IMR-90 (cell line): ENCODE results near the gene TAX1BP1. TPM values are rescaled to one million over a fixed set of nuclear protein-coding genes. Genes with fewer than 3 reads are reported as not detected.

Experiments
- ATAC-seq: fragments of 200-7000 bp; cut with Tn5 transposase; 2 replicates; pipeline ENCODE4 v1.9.1; 2020; ENCODE audit warnings: low read depth, mild to moderate bottlenecking, moderate library complexity
- BruUV-seq: library from RNA; stranded (reverse); fragments of 400-500 nt; replicated peaks from 2 replicates; lab custom pipeline; 2021; lab: Mats Ljungman, UMichigan
- CTCF ChIA-PET: fragments of 300-600 bp; formaldehyde crosslinking; extraction: SDS; loops from one replicate; lab custom pipeline; 2021; ENCODE audit warnings: antibody characterized with exemption; lab: Yijun Ruan, JAX
- POLR2A ChIA-PET: fragments of 300-600 bp; sonication (Branson Sonifier 250); formaldehyde crosslinking; loops from one replicate; lab custom pipeline; 2022; ENCODE audit warnings: antibody characterized with exemption; ENCODE audit not compliant: unreplicated experiment; lab: Charles Lee
- DNase-seq: peaks from one replicate; pipeline ENCODE4 v3.0.0; 2013
- H2AFZ ChIP-seq: replicated peaks from 2 replicates; pipeline ENCODE3; 2013; ENCODE audit warnings: low read length, mild to moderate bottlenecking; ENCODE audit not compliant: poor library complexity
- H2AK5ac ChIP-seq: 2 replicates; pipeline ENCODE4 v1.6.1; 2013; ENCODE audit warnings: low read depth, low read length, inconsistent platforms
- H2AK9ac ChIP-seq: replicated peaks from 2 replicates; pipeline ENCODE3; 2013; ENCODE audit warnings: mild to moderate bottlenecking, low read depth, low read length, moderate library complexity; ENCODE audit not compliant: poor library complexity
- H2BK120ac ChIP-seq: 2 replicates; pipeline ENCODE4 v1.6.1; 2013; ENCODE audit warnings: low read depth, low read length, inconsistent platforms
- H2BK15ac ChIP-seq: 3 replicates; pipeline ENCODE4 v1.6.1; 2013; ENCODE audit warnings: low read depth, low read length, inconsistent platforms
- H2BK20ac ChIP-seq: 2 replicates; pipeline ENCODE4 v1.6.1; 2013; ENCODE audit warnings: low read depth, mild to moderate bottlenecking, inconsistent platforms, low read length, moderate library complexity
- H2BK5ac ChIP-seq: 2 replicates; pipeline ENCODE4 v1.6.1; 2013; ENCODE audit warnings: mild to moderate bottlenecking, low read depth, low read length, inconsistent platforms; ENCODE audit not compliant: poor library complexity, severe bottlenecking
- H3K14ac ChIP-seq: replicated peaks from 2 replicates; pipeline ENCODE4 v1.6.1; 2013; ENCODE audit warnings: low read depth, low read length, inconsistent platforms
- H3K18ac ChIP-seq: 2 replicates; pipeline ENCODE4 v1.6.1; 2013; ENCODE audit warnings: low read depth, low read length, control low read depth
- H3K23ac ChIP-seq: 2 replicates; pipeline ENCODE4 v1.6.1; 2013; ENCODE audit warnings: low read depth, low read length, inconsistent platforms
- H3K27ac ChIP-seq: 2 replicates; pipeline ENCODE4 v1.5.1; 2013; ENCODE audit warnings: mild to moderate bottlenecking, control low read depth, low read length; ENCODE audit not compliant: insufficient read depth
- H3K27me3 ChIP-seq: 2 replicates; pipeline ENCODE4 v1.6.1; 2013; ENCODE audit warnings: low read length; ENCODE audit not compliant: control insufficient read depth, insufficient read depth
- H3K36me3 ChIP-seq: 2 replicates; pipeline ENCODE4 v1.6.1; 2013; ENCODE audit warnings: low read length, mixed read lengths; ENCODE audit not compliant: control insufficient read depth, insufficient read depth
- H3K4ac ChIP-seq: 2 replicates; pipeline ENCODE4 v1.6.1; 2013; ENCODE audit warnings: low read depth, low read length, inconsistent platforms
- H3K4me1 ChIP-seq: 2 replicates; pipeline ENCODE4 v1.6.1; 2013; ENCODE audit warnings: low read length, mixed read lengths; ENCODE audit not compliant: control insufficient read depth, insufficient read depth
- H3K4me2 ChIP-seq: 2 replicates; pipeline ENCODE4 v1.6.1; 2013; ENCODE audit warnings: low read depth, mild to moderate bottlenecking, control low read depth, low read length, moderate library complexity
- H3K4me3 ChIP-seq: 2 replicates; pipeline ENCODE4 v1.5.1; 2013; ENCODE audit warnings: low read depth, mild to moderate bottlenecking, control low read depth, low read length, moderate library complexity; ENCODE audit not compliant: insufficient read depth
- H3K56ac ChIP-seq: 2 replicates; pipeline ENCODE4 v1.6.1; 2013; ENCODE audit warnings: low read length, inconsistent platforms; ENCODE audit not compliant: insufficient read depth; ENCODE audit errors: extremely low read depth
- H3K79me1 ChIP-seq, 2 experiments: 2 replicates each; pipeline ENCODE4 v1.6.1; 2013; ENCODE audit warnings: low read length in 2 of 2, inconsistent platforms in 1 of 2, low read depth in 1 of 2
- H3K9ac ChIP-seq: 2 replicates; pipeline ENCODE4 v1.6.1; 2013; ENCODE audit warnings: low read depth, low read length, control low read depth
- H3K9me1 ChIP-seq: 2 replicates; pipeline ENCODE4 v1.6.1; 2013; ENCODE audit warnings: low read length, inconsistent platforms; ENCODE audit not compliant: insufficient read depth
- H3K9me3 ChIP-seq: 2 replicates; pipeline ENCODE4 v1.6.1; 2013; ENCODE audit warnings: low read length; ENCODE audit not compliant: control insufficient read depth, insufficient read depth
- H4K20me1 ChIP-seq: 2 replicates; pipeline ENCODE4 v1.6.1; 2013; ENCODE audit warnings: low read length, inconsistent platforms; ENCODE audit not compliant: insufficient read depth
- H4K5ac ChIP-seq: 2 replicates; pipeline ENCODE4 v1.6.1; 2013; ENCODE audit warnings: mild to moderate bottlenecking, low read depth, low read length, control low read depth
- H4K8ac ChIP-seq, 2 experiments: 2 replicates each; pipeline ENCODE4 v1.6.1; 2013; ENCODE audit warnings: low read depth in 2 of 2, low read length in 2 of 2, control low read depth in 1 of 2, inconsistent platforms in 1 of 2
- H4K91ac ChIP-seq: 2 replicates; pipeline ENCODE4 v1.6.1; 2013; ENCODE audit warnings: low read depth, low read length, inconsistent platforms; ENCODE audit not compliant: insufficient read depth
- BHLHE40 ChIP-seq: fragments of 150-350 bp; IDR thresholded peaks from 2 replicates; pipeline ENCODE4 v1.6.1; 2016; ENCODE audit warnings: mild to moderate bottlenecking, low read depth, low read length
- CEBPB ChIP-seq: IDR thresholded peaks from 2 replicates; pipeline ENCODE4 v1.6.1; 2012; ENCODE audit warnings: low read depth, low read length, improper control_type of control experiment
- CHD1 ChIP-seq: IDR thresholded peaks from 2 replicates; pipeline ENCODE4 v1.6.1; 2012; ENCODE audit warnings: low read depth, low read length, improper control_type of control experiment
- CTCF ChIP-seq: conservative IDR thresholded peaks from 2 replicates; pipeline ENCODE4 v1.5.1; 2012; ENCODE audit warnings: mild to moderate bottlenecking, low read depth, low read length, improper control_type of control experiment
- ELK1 ChIP-seq: fragments of 150-350 bp; IDR thresholded peaks from 2 replicates; pipeline ENCODE4 v1.6.1; 2016; ENCODE audit warnings: low read depth, mild to moderate bottlenecking, low read length, moderate library complexity, borderline replicate concordance
- FOS ChIP-seq: fragments of 150-350 bp; IDR thresholded peaks from 2 replicates; pipeline ENCODE4 v1.6.1; 2016; ENCODE audit warnings: low read depth, low read length
- MAFK ChIP-seq: IDR thresholded peaks from 2 replicates; pipeline ENCODE4 v1.6.1; 2012; ENCODE audit warnings: low read depth, low read length, improper control_type of control experiment
- MXI1 ChIP-seq: IDR thresholded peaks from 2 replicates; pipeline ENCODE4 v1.6.1; 2012; ENCODE audit warnings: low read depth, mild to moderate bottlenecking, low read length, moderate library complexity, borderline replicate concordance
- NFE2L2 ChIP-seq: fragments of 150-350 bp; IDR thresholded peaks from 2 replicates; pipeline ENCODE4 v1.6.1; 2016; ENCODE audit warnings: low read depth, mild to moderate bottlenecking, low read length
- POLR2A ChIP-seq: IDR thresholded peaks from 2 replicates; pipeline ENCODE4 v1.6.1; 2012; ENCODE audit warnings: mild to moderate bottlenecking, low read depth, low read length
- RAD21 ChIP-seq: IDR thresholded peaks from 2 replicates; pipeline ENCODE4 v1.6.1; 2012; ENCODE audit warnings: low read length, improper control_type of control experiment
- RCOR1 ChIP-seq: IDR thresholded peaks from 2 replicates; pipeline ENCODE4 v1.6.1; 2012; ENCODE audit warnings: mild to moderate bottlenecking, low read length, improper control_type of control experiment; ENCODE audit not compliant: insufficient replicate concordance
- RFX5 ChIP-seq: IDR thresholded peaks from 2 replicates; pipeline ENCODE4 v1.8.0; 2012; ENCODE audit warnings: low read depth, mild to moderate bottlenecking, low read length, moderate library complexity
- SMC3 ChIP-seq: fragments of 150-350 bp; IDR thresholded peaks from 2 replicates; pipeline ENCODE4 v1.6.1; 2016; ENCODE audit warnings: low read depth, mild to moderate bottlenecking, antibody characterized with exemption, low read length, moderate library complexity
- USF2 ChIP-seq: fragments of 150-350 bp; IDR thresholded peaks from 2 replicates; pipeline ENCODE4 v1.6.1; 2017; ENCODE audit warnings: mild to moderate bottlenecking, antibody characterized with exemption, low read length, low read depth
- WGBS, 2 experiments: methylation state at CpG; one replicate each; pipeline versions ENCODE4 v1.1.5 to v1.1.7; 2013; ENCODE audit warnings: missing lambda C conversion rate in 2 of 2; ENCODE audit not compliant: insufficient read length in 1 of 2; ENCODE audit errors: extremely low coverage in 2 of 2; 5-methylcytosine and 5-hydroxymethylcytosine counted together
- dilution Hi-C: fragments of 300-500 bp; cut with HindIII; formaldehyde crosslinking; loops from one replicate; pipeline ENCODE4 v1.14.3; 2018; ENCODE audit warnings: low sequenced_read_pairs; ENCODE audit not compliant: unreplicated experiment
- in situ Hi-C: fragments of 300-500 bp; cut with MboI; formaldehyde crosslinking; loops from 3 replicates; pipeline ENCODE4 v1.14.3; 2019; ENCODE audit warnings: low sequenced_read_pairs, inconsistent platforms, mixed read lengths
- intact Hi-C: fragments of 100-400 bp; cut with micrococcal nuclease; formaldehyde crosslinking; loops from 2 replicates; pipeline ENCODE4 v1.10.0; 2022
- polyA plus RNA-seq, 3 experiments: library from polyadenylated mRNA; depleted of rRNA; stranded (reverse); fragments of >200 nt; gene quantifications; 2 replicates each; pipeline ENCODE4 v1.2.3, GENCODE V29; 2012; ENCODE audit warnings: low replicate concordance in 1 of 3
- total RNA-seq: library from RNA; depleted of rRNA; stranded (reverse); fragments of >200 nt; gene quantifications from 2 replicates; pipeline ENCODE4 v1.2.3, GENCODE V29; 2012

TAX1BP1 gene
- total and polyA plus RNA-seq, 2 of the 4 experiments (the other 2 are of a cell fraction): 49.0 to 52.7 TPM

GRCh38 chr7:27730112-27730511 lies 9.8 kb upstream of the TAX1BP1 start:
- no peak overlapping the region for H4K5ac ChIP-seq
- H3K9me3 ChIP-seq: no peaks in the 10 kb centered on the region
- CTCF ChIA-PET: no interaction called here
- H2BK20ac ChIP-seq: no peak overlapping the region
- dilution Hi-C loops (no loop called here), intact Hi-C loops (no loop called here), in situ Hi-C loops (no loop called here)
- H4K91ac ChIP-seq: no peak overlapping the region
- H3K27ac ChIP-seq: no peak overlapping the region
- H4K20me1 ChIP-seq: no peaks in the 10 kb centered on the region
- no peak for TF ChIP-seq NFE2L2
- TF ChIP-seq CTCF: no peak
- no peak for TF ChIP-seq BHLHE40
- TF ChIP-seq USF2: no peak
- TF ChIP-seq MXI1: no peak
- no peak for TF ChIP-seq CHD1
- TF ChIP-seq CEBPB: no peak
- no peak for TF ChIP-seq RFX5
- TF ChIP-seq RAD21: no peak
- no peak for TF ChIP-seq SMC3
- no peak for TF ChIP-seq MAFK
- no peak for TF ChIP-seq RCOR1
- no peak for TF ChIP-seq FOS
- TF ChIP-seq ELK1: no peak
- TF ChIP-seq POLR2A: no peak
- no peak overlapping the region for H3K23ac ChIP-seq
- no peaks in the 10 kb centered on the region for H3K9me1 ChIP-seq
- no peak overlapping the region for H3K4me2 ChIP-seq
- no peak overlapping the region for H2AK9ac ChIP-seq
- no peak for DNase-seq
- POLR2A ChIA-PET: no interaction called here
- H3K79me1 ChIP-seq: no peaks in the 10 kb centered on the region
- no peaks in the 10 kb centered on the region for H3K27me3 ChIP-seq
- no peak overlapping the region for H3K18ac ChIP-seq
- no peaks in the 10 kb centered on the region for H3K36me3 ChIP-seq
- no peak overlapping the region for H2AFZ ChIP-seq
- no peak overlapping the region for H3K4me3 ChIP-seq
- ATAC-seq: no peak
- no peak overlapping the region for H3K56ac ChIP-seq
- no peak overlapping the region for H2BK5ac ChIP-seq
- H3K14ac ChIP-seq: no peak overlapping the region
- H2BK15ac ChIP-seq: no peak overlapping the region
- no peak overlapping the region for H2AK5ac ChIP-seq
- no TSS peak for BruUV-seq
- no peak overlapping the region for H2BK120ac ChIP-seq
- no peak overlapping the region for H3K4ac ChIP-seq
- no peak overlapping the region for H4K8ac ChIP-seq
- H3K4me1 ChIP-seq: peaks cover 3% of the 10 kb centered on the region
- WGBS, 2 experiments: no CpG with 5 or more reads among the region's 6 CpGs
- no peak overlapping the region for H3K9ac ChIP-seq
